Stimulated activated naive CD8-positive, alpha-beta T cell treated with anti-CD3 and anti-CD28 coated beads, Interleukin-15, Interleukin-2, amounts not matched to agents 100 ng/mL and 50 ng/mL, for 24 hours (primary cell): ENCODE data around the gene TMEM92.
A peak's percentile ranks its signal among the peaks of the same experiment; 100 is the strongest.
"Not testable (repeated sequence)": the region's sequence is repeated elsewhere in the genome, so short reads cannot be mapped to it uniquely, and the experiment has no call there.

Experiments used
- H3K27ac Mint-ChIP-seq: one replicate; pipeline ENCODE4 v1.8.0; 2021; ENCODE audit warnings: mild to moderate bottlenecking, mixed read lengths
- H3K27me3 Mint-ChIP-seq: one replicate; pipeline ENCODE4 v1.8.0; 2021; ENCODE audit warnings: mixed read lengths
- H3K36me3 Mint-ChIP-seq: one replicate; pipeline ENCODE4 v1.8.0; 2021; ENCODE audit warnings: low read depth, mixed read lengths
- H3K4me1 Mint-ChIP-seq: one replicate; pipeline ENCODE4 v1.8.0; 2021; ENCODE audit warnings: low read depth, mixed read lengths
- H3K4me3 Mint-ChIP-seq: one replicate; pipeline ENCODE4 v1.8.0; 2021; ENCODE audit warnings: mild to moderate bottlenecking, mixed read lengths
- H3K9me3 Mint-ChIP-seq: one replicate; pipeline ENCODE4 v1.8.0; 2021; ENCODE audit warnings: mixed read lengths

Gene TMEM92

DNA sequence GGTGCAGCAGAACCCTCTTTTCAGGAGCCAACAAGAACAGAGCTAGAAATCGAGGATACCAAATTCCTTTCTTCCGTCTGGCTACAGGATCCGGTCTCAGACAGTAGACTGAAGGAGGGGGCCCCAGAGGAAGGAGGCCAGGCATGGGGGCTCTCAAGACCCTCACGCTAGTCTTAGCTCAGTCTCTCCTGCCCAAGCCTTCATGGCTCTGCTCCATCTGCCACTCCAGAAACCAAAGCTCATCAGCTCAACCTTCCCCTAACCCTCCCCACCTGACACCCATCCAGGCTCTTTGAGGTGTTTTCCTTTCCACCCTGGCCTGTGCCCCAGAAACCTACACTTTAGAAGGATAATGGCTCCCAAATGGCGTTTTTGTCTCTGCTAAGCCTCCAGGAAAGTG, 6.2 kb upstream of the TMEM92 start:
- Mint-ChIP-seq H3K27ac (no peak overlapping the region), H3K4me1 (peaks cover 7% of the 10 kb centered on the region), H3K9me3 (no peaks in the 10 kb centered on the region), H3K4me3 (no peak overlapping the region), H3K27me3 (peaks cover 16% of the 10 kb centered on the region), H3K36me3 (no peaks in the 10 kb centered on the region)

GRCh38 chr17:50268743-50269275, 5.5 kb upstream of the TMEM92 start:
- Mint-ChIP-seq H3K4me3 (no peak overlapping the region), H3K4me1 (peaks cover 7% of the 10 kb centered on the region), H3K27ac (no peak overlapping the region), H3K27me3 (peaks cover 11% of the 10 kb centered on the region), H3K36me3 (no peaks in the 10 kb centered on the region), H3K9me3 (no peaks in the 10 kb centered on the region)

- Mint-ChIP-seq H3K27ac (no peak overlapping the region), H3K4me3 (no peak overlapping the region), H3K36me3 (no peaks in the 10 kb centered on the region), H3K4me1 (peaks cover 7% of the 10 kb centered on the region), H3K9me3 (no peaks in the 10 kb centered on the region), H3K27me3 (peaks cover 16% of the 10 kb centered on the region)
Observed at GRCh38 chr17:50269477-50270434, 4.5 kb upstream of the TMEM92 start.

DNA sequence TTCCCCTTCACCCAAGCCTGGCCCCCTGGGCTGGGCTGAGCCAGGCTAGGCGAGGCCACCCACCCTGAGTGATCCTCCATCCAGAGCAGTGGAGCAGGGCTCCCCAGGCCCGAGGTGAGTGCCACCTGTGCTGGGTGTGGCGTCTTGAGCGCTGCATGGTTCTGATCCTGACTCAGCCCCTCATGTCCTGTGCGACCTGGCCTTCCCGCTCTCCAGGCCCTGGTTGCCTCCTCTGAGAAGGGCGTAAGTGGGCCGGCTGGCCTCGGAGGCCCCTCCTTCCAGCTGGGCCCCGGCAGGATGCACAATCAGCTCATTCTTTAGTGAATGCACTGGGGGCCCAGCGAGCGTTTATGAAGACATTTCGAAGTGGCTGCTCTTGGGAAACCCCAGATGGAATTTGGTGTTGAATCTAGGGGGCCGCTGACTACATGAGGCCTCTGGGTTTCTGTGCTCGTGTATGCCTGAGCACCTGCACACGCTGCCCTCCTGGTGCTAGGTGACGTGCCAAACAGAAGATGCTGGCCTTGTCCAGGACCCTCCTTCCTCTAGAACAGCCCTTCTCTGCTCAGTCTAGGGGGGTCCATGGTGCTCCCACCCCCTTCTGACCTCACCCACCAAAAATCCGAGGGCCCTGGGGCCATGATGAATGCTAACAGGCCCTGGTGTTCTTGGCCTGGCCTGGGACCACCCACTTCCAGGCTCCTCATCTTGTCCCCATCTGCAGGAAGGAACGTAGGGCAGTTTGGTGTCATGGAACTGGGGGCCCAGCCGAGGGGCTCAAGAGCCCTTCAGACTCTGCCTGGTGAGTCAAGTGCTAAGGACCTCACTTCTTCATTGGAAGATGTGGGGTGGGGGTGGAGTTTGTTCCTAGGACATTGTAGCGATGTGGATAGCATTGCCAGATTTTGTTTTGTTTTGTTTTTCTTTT, 3.6 kb upstream of the TMEM92 start:
- Mint-ChIP-seq H3K27ac (no peak overlapping the region), H3K27me3 (peaks cover 24% of the 10 kb centered on the region), H3K9me3 (no peaks in the 10 kb centered on the region), H3K36me3 (no peaks in the 10 kb centered on the region), H3K4me1 (peaks cover 7% of the 10 kb centered on the region), H3K4me3 (no peak overlapping the region)

- H3K4me1 Mint-ChIP-seq, H3K27ac Mint-ChIP-seq, H3K4me3 Mint-ChIP-seq, H3K9me3 Mint-ChIP-seq, H3K36me3 Mint-ChIP-seq: not testable (repeated sequence)
- H3K27me3 Mint-ChIP-seq: peaks cover 24% of the 10 kb centered on the region
Observed at GRCh38 chr17:50271363-50271750, 2.9 kb upstream of the TMEM92 start.

DNA sequence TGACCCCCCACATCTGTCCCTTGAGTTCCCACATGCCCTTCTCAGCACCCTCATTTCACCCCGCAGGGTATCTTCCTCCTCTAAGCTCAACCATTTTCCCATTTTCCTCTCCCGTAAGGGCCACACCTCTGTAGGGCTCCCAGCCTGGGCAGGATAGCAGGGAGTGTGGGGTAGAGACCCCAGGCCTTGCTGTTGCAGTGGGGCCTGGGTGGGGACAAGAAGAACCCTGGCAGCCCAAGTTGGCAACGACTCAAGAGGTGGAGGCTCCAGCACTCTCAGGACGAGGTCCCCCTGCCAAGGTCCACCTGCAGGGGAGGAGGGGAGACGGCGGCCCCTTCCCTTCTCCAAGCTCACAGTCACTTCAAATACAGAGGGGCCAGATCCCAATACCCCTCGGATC, 2.0 kb upstream of the TMEM92 start:
- peak overlapping the region; percentile 59 for H3K4me3 Mint-ChIP-seq
- no peaks in the 10 kb centered on the region for H3K9me3 Mint-ChIP-seq
- no peaks in the 10 kb centered on the region for H3K36me3 Mint-ChIP-seq
- H3K4me1 Mint-ChIP-seq: peaks cover 7% of the 10 kb centered on the region
- H3K27ac Mint-ChIP-seq: no peak overlapping the region
- peaks cover 32% of the 10 kb centered on the region for H3K27me3 Mint-ChIP-seq

- H3K27ac Mint-ChIP-seq: no peak overlapping the region
- H3K36me3 Mint-ChIP-seq: no peaks in the 10 kb centered on the region
- peaks cover 34% of the 10 kb centered on the region for H3K27me3 Mint-ChIP-seq
Observed at GRCh38 chr17:50272711-50273653, 1.3 kb upstream of the TMEM92 start.

DNA sequence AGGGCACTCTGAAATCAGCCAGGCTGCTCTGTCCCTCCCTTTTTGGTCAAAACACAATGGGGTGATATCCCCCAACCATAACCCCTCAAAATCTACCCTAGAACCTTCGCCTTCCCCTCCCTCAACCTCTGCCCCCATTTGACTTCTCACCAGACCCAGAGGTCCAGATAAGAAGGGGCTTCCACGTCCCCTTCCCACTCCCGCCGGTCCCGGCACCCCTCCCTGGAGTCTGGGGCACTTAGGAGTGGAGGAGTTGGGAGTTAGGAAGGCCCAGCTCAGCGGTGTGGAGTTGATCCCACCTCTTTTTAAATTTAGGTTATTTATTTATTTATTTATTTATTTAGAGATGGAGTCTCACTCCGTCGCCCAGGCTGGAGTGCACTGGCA, 619 bp upstream of the TMEM92 start:
- H3K36me3 Mint-ChIP-seq: no peaks in the 10 kb centered on the region
- H3K4me3 Mint-ChIP-seq: no peak overlapping the region
- no peak overlapping the region for H3K27ac Mint-ChIP-seq
- no peaks in the 10 kb centered on the region for H3K9me3 Mint-ChIP-seq
- H3K4me1 Mint-ChIP-seq: peaks cover 7% of the 10 kb centered on the region
- peaks cover 34% of the 10 kb centered on the region for H3K27me3 Mint-ChIP-seq

More at GRCh38 chr17:50272711-50273653, 1.3 kb upstream of the TMEM92 start:
- H3K4me3 Mint-ChIP-seq: peak overlapping the region; percentile 59
- H3K9me3 Mint-ChIP-seq: no peaks in the 10 kb centered on the region
- peaks cover 7% of the 10 kb centered on the region for H3K4me1 Mint-ChIP-seq

DNA sequence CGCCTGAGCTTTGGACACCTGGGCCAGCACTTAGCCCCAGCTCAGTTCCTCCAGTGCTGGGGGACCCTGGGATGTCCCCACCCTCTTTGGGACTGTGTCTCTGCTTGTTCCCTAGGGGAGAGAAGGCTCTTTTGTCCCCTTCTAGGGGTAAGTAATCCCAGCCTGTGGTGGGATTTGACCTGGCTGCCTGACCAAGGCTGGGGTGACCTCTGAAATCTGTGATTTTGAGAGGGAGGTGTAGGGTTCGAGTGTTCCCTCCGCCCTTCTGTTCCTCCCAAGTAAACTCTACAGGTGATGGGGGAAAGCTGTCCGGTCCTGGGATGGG, 593 bp downstream of the TMEM92 start:
- Mint-ChIP-seq H3K4me1 (peaks cover 7% of the 10 kb centered on the region), H3K27ac (no peak overlapping the region), H3K9me3 (no peaks in the 10 kb centered on the region), H3K4me3 (no peak overlapping the region), H3K36me3 (no peaks in the 10 kb centered on the region), H3K27me3 (peaks cover 34% of the 10 kb centered on the region)

DNA sequence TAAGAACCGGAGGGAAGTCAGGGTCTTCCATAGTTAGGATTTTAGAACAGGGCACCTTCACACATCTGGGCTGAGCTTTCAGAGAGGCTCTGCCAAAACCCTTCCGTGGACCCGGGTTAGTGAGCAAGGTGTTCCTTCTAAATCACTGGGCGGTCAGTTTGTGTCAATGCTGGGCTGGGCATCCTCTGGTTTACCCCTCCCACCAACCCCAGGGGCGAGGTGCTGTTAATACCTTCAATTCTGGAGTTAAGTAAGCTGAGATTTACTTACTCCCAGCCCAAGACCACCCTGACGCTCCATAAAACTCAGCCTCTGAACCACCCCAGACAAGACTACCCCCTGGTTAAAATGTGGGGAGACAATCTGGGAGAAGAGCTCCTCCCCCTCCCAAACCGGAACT, 1.0 kb downstream of the TMEM92 start:
- no peak overlapping the region for H3K4me3 Mint-ChIP-seq
- no peak overlapping the region for H3K27ac Mint-ChIP-seq
- no peaks in the 10 kb centered on the region for H3K9me3 Mint-ChIP-seq
- no peaks in the 10 kb centered on the region for H3K36me3 Mint-ChIP-seq
- H3K27me3 Mint-ChIP-seq: peaks cover 34% of the 10 kb centered on the region
- H3K4me1 Mint-ChIP-seq: peaks cover 7% of the 10 kb centered on the region

GRCh38 chr17:50276588-50277356, 2.5 kb downstream of the TMEM92 start:
- H3K4me1 Mint-ChIP-seq: peaks cover 7% of the 10 kb centered on the region
- no peaks in the 10 kb centered on the region for H3K36me3 Mint-ChIP-seq
- H3K27ac Mint-ChIP-seq: no peak overlapping the region
- H3K27me3 Mint-ChIP-seq: peaks cover 36% of the 10 kb centered on the region
- no peak overlapping the region for H3K4me3 Mint-ChIP-seq
- H3K9me3 Mint-ChIP-seq: no peaks in the 10 kb centered on the region

- H3K4me3 Mint-ChIP-seq: no peak overlapping the region
Observed at GRCh38 chr17:50277357-50277754, 3.1 kb downstream of the TMEM92 start.

DNA sequence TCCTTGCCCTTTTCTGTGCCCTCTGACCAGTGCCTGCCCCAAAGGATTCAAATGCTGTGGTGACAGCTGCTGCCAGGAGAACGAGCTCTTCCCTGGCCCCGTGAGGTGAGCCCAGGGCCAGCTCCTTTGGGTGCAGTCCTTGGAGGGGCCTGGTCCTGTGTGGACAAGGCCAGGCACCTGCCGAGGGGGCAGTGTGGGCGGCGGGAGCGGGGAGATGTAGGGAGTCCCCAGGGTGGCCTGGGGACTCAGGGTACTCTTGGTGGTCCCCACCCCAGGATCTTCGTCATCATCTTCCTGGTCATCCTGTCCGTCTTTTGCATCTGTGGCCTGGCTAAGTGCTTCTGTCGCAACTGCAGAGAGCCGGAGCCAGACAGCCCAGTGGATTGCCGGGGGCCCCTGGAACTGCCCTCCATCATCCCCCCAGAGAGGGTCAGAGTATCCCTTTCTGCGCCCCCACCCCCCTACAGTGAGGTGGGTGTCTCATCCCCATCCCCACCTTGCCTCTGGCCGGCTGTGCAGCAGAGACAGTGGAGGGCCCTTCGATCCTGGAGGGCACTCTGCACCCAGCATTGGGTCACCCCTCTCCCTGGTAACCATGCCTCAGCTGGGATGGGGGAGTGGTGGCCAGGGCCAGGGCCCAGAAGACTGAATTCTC, 4.4 kb downstream of the TMEM92 start:
- H3K9me3 Mint-ChIP-seq: no peaks in the 10 kb centered on the region
- H3K4me1 Mint-ChIP-seq: peaks cover 11% of the 10 kb centered on the region
- H3K27me3 Mint-ChIP-seq: peaks cover 36% of the 10 kb centered on the region
- no peaks in the 10 kb centered on the region for H3K36me3 Mint-ChIP-seq
- no peak overlapping the region for H3K27ac Mint-ChIP-seq
- no peak overlapping the region for H3K4me3 Mint-ChIP-seq

More at GRCh38 chr17:50277357-50277754, 3.1 kb downstream of the TMEM92 start:
- no peak overlapping the region for H3K27ac Mint-ChIP-seq
- peaks cover 38% of the 10 kb centered on the region for H3K27me3 Mint-ChIP-seq
- H3K9me3 Mint-ChIP-seq: no peaks in the 10 kb centered on the region
- H3K4me1 Mint-ChIP-seq: peaks cover 10% of the 10 kb centered on the region
- H3K36me3 Mint-ChIP-seq: no peaks in the 10 kb centered on the region
